ENCODE data around the gene STAT5B. TPM values are rescaled to one million over a fixed set of nuclear protein-coding genes. Genes with fewer than 3 reads are reported as not detected.

The STAT5B gene
- total and polyA plus RNA-seq, 9 of the 15 experiments (the other 6 are each of a cell fraction or from before 2014, with no cell fraction given) = 20.8 to 176 (median 92.4) TPM

- TF ChIP-seq HMGXB4 (CRISPR knock-in tag; IDR thresholded peaks at IDR 0.05) (no peak), HOXB6 (CRISPR knock-in tag; IDR thresholded peaks at IDR 0.05; ENCODE audit: borderline replicate concordance) (no peak), PREB (CRISPR knock-in tag; IDR thresholded peaks at IDR 0.05) (no peak), RNF2 (IDR thresholded peaks at IDR 0.05) (peak; percentile 60), HCFC1 (IDR thresholded peaks at IDR 0.05; ENCODE audit: low read depth, low read length) (peak; percentile 55), NRF1 (conservative IDR thresholded peaks at IDR 0.05 in 1 of 2, IDR thresholded peaks at IDR 0.05 in 1 of 2) (peak in 1 of 2 experiments; percentile 37; a peak in 2 of 4 replicates), NONO (IDR thresholded peaks at IDR 0.05; ENCODE audit: low read depth in 2 of 2, low read length in 1 of 2) (no peak), CBX5 (IDR thresholded peaks at IDR 0.05; ENCODE audit: borderline replicate concordance, low read depth) (no peak), POLR2AphosphoS5 (IDR thresholded peaks at IDR 0.05; ENCODE audit: control insufficient read depth, insufficient read depth, low read depth, low read length) (peak; percentile 37; the same call in 1 of the 2 replicates), MAZ (CRISPR knock-in tag; conservative IDR thresholded peaks at IDR 0.05 in 1 of 2, IDR thresholded peaks at IDR 0.05 in 1 of 2) (no peak), BDP1 (IDR thresholded peaks at IDR 0.05; ENCODE audit: insufficient read depth, insufficient read length) (no peak), SAFB (IDR thresholded peaks at IDR 0.05; ENCODE audit: borderline replicate concordance, low read depth, low read length) (no peak), ZNF740 (CRISPR knock-in tag; IDR thresholded peaks at IDR 0.05) (peak; percentile 100), ZNF740 (tag; IDR thresholded peaks at IDR 0.05) (peak in 1 of 2 experiments; percentile 98; a peak in 2 of 4 replicates), STAT6 (CRISPR knock-in tag; IDR thresholded peaks at IDR 0.05) (no peak), TBL1XR1 (IDR thresholded peaks at IDR 0.05; ENCODE audit: low read length in 2 of 2) (peak; percentile 21 to 52; a peak in 1 of 4 replicates), STAT5A (IDR thresholded peaks at IDR 0.05; ENCODE audit: borderline replicate concordance, low read length) (no peak), CHCHD3 (CRISPR knock-in tag; IDR thresholded peaks at IDR 0.05) (no peak), SRSF1 (IDR thresholded peaks at IDR 0.05; ENCODE audit: low read depth, low read length) (no peak)
Measured at GRCh38 chr17:42193969-42194899, 82.0 kb downstream of the STAT5B start, which contains the start of gene GHDC (continued).

Measured in K562 (cell line).